ENCODE data around the gene SEMA6C. TPM values are rescaled to one million over a fixed set of nuclear protein-coding genes. Genes with fewer than 3 reads are reported as not detected.

The SEMA6C gene
- total RNA-seq, 4 donors from 2014 or later, result 0.91 to 3.8 (median 2.0) TPM

DNA sequence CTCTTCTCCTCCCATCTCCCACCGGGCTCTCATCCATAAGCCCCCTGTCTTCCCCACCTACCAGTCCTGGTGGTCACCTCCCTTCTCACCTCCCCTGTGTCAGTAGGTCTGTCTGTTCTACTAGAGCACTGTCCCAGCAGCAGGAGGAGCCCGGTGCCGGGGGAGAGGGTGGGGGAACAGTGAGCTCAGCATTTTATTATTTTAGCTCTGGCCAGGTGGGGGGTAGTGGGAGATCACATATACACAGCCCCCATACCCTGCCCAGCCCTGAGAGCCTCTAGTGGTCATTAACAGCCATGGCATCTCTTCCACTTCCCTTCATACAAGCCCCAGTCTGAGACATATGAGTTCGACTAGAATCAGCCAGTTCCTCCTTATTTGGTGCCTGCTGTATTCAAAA lies 29.4 kb upstream of the SEMA6C start, which contains the start of gene TMOD4:
TMOD4 (minus strand) TSS at position 119 of the 400 bp plus-strand sequence. CDS start 1,106 bp downstream, outside the sequence.
- Histone ChIP-seq H3K4me3 (no peak within 1 kb of the TSS), H3K4me1 (peaks cover 0 to 12% (median 0%) of the 10 kb centered on the region in 3 donors), H3K27ac (peak within 1 kb of the TSS; percentile 14 to 75 (median 56)), H3K27me3 (no peaks in the 10 kb centered on the region), H3K36me3 (peaks cover 21 to 89% (median 33%) of the 10 kb centered on the region in 3 donors), H3K9me3 (no peaks in the 10 kb centered on the region)
- TF ChIP-seq POLR2A (IDR thresholded peaks at IDR 0.05), result no peak
- TF ChIP-seq, protein P1, sequence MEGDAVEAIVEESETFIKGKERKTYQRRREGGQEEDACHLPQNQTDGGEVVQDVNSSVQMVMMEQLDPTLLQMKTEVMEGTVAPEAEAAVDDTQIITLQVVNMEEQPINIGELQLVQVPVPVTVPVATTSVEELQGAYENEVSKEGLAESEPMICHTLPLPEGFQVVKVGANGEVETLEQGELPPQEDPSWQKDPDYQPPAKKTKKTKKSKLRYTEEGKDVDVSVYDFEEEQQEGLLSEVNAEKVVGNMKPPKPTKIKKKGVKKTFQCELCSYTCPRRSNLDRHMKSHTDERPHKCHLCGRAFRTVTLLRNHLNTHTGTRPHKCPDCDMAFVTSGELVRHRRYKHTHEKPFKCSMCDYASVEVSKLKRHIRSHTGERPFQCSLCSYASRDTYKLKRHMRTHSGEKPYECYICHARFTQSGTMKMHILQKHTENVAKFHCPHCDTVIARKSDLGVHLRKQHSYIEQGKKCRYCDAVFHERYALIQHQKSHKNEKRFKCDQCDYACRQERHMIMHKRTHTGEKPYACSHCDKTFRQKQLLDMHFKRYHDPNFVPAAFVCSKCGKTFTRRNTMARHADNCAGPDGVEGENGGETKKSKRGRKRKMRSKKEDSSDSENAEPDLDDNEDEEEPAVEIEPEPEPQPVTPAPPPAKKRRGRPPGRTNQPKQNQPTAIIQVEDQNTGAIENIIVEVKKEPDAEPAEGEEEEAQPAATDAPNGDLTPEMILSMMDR (IDR thresholded peaks at IDR 0.05), result peak in 4 of 6 experiments; percentile 22 to 44 (median 35)
- WGBS, 2 donors, result 55 to 62% methylated on average over 4 of the region's 4 CpGs
- no peak for DNase-seq
- intact Hi-C loops (cut with DNase I), result no loop called here

DNA sequence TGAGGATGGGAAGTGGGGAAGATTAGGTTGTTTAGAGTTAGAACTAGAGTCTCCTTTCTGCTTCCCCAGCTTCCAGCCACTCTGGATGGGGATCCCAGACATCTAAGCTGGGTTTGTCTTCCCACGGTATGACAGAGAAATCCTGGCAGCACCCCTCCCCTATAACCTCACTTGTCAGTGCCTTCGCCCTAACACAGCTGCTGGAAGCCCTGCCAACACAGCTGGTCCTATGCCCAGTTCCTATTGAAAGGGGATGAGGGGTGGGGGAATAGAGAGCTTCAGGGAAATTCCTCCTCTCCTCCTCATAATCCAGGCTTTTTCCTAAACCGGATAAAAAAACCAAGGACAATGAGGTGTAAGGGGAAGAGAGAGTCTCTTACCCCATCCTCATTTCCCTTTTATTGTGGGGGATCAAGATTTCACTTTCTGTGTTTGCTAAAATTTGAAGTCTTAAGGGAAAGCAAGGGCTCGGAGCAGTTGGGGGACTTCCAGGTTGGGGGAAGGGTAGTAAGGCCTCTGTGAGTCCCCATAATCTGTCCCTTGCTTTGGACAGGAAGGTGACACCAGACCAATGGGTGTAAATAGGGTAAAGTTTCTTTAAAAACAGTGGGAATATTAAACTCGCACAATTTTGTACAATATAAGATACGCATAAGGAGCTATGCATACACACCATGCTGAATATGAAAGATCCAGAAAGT lies 28.8 kb upstream of the SEMA6C start:
- DNase-seq, result no peak
- Histone ChIP-seq H3K36me3 (peaks cover 21 to 89% (median 39%) of the 10 kb centered on the region in 3 donors), H3K9me3 (no peaks in the 10 kb centered on the region), H3K4me1 (peaks cover 0 to 12% (median 0%) of the 10 kb centered on the region in 3 donors), H3K4me3 (no peak overlapping the region), H3K27ac (peak overlapping the region in 3 of 4 donors; percentile 48 to 75 (median 64)), H3K27me3 (no peaks in the 10 kb centered on the region)
- intact Hi-C loops (cut with DNase I), result no loop called here
- no peak for TF ChIP-seq POLR2A (IDR thresholded peaks at IDR 0.05)
- 35 to 49% methylated on average over 6 of the region's 6 CpGs for WGBS, 2 donors

DNA sequence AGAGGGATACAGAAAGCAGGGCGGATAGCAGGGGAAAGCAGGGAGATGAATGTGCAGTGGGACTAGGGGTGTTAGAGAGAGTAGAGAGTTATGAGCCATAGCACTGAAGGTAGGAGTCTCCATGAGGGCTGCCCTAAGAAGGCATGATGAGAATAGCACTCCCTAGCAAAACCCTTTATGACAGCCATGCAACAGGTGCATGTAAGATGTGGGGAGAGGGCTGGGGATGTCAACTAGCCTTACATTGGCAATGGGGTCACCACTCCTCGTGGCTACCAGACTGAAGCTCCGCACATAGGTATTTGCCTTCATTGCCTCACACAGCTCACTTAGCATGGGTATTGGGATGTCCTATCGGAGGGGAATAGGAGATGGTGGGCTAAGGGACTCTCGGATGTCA lies 24.8 kb upstream of the SEMA6C start:
- no peak overlapping the region for H3K27ac ChIP-seq
- H3K4me1 ChIP-seq, result peaks cover 6 to 29% (median 8%) of the 10 kb centered on the region in 3 donors
- peaks cover 10 to 83% (median 15%) of the 10 kb centered on the region in 3 donors for H3K36me3 ChIP-seq
- intact Hi-C loops (cut with DNase I), result no loop called here
- TF ChIP-seq POLR2A (IDR thresholded peaks at IDR 0.05), result no peak
- TF ChIP-seq, protein P1 (IDR thresholded peaks at IDR 0.05), result no peak
- no peak for DNase-seq
- H3K27me3 ChIP-seq, result no peaks in the 10 kb centered on the region
- H3K9me3 ChIP-seq, result no peaks in the 10 kb centered on the region
- no peak overlapping the region for H3K4me3 ChIP-seq
- WGBS, 2 donors, result 73 to 81% methylated on average over 5 of the region's 5 CpGs

DNA sequence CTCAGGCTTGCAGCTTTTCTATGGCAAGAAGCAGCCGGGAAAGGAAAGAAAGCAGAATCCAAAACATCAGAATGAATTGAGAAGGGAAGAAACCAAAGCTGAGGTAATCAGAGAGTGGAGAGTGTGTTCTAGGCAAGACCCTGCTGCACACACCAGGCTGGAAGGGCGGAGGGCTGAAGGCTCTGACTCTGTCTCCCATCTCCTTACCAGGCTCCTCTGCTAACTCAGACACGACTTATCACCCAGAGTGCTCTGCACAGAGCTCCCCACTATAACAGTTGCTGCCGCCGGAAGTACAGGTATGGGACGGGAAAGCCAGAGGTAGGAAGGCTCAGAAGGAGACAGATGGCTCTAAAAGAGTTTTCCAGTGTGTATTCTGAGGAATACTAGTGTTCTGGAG lies 20.7 kb upstream of the SEMA6C start:
- peak overlapping the region in 2 of 4 donors; percentile 81 to 94 for H3K27ac ChIP-seq
- peaks cover 0 to 51% (median 13%) of the 10 kb centered on the region in 3 donors for H3K36me3 ChIP-seq
- peak overlapping the region in 3 of 4 donors; percentile 65 to 76 (median 73) for H3K4me3 ChIP-seq

DNA sequence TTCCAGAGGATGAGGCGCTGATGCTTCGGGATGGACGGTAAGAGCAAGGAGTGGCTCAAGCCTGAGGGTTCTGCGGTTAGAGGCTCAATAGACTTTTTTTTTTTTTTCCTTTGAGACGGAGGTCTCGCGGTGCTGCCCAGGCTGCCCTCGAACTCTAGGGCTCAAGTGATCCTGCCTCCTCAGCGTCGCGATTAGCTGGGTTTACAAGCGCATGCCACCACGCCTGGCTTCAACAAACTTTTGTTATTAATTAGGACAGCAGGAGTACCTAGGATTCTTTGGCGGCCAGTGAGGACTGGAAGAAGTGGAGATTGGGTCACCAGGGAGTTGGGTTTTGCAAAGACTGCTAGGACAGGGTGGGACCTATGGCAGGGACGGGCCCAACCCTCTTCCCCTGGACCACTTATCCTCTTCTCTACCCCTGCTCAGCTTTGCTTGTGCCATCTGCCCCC lies 20.1 kb upstream of the SEMA6C start:
- H3K9me3 ChIP-seq, result no peaks in the 10 kb centered on the region
- H3K27me3 ChIP-seq, result no peaks in the 10 kb centered on the region
- DNase-seq, result no peak
- peaks cover 6 to 39% (median 18%) of the 10 kb centered on the region in 3 donors for H3K4me1 ChIP-seq
- TF ChIP-seq, protein P1 (IDR thresholded peaks at IDR 0.05), result no peak
- peak overlapping the region; percentile 81 to 94 (median 84) for H3K27ac ChIP-seq
- WGBS, 2 donors, result 1 to 2% methylated on average over 14 of the region's 15 CpGs
- H3K4me3 ChIP-seq, result peak overlapping the region; percentile 65 to 76 (median 70)
- intact Hi-C loops (cut with DNase I), result no loop called here
- H3K36me3 ChIP-seq, result peaks cover 0 to 56% (median 13%) of the 10 kb centered on the region in 3 donors

More for the DNA sequence above, 20.7 kb upstream of the SEMA6C start:
- Histone ChIP-seq H3K27me3 (no peaks in the 10 kb centered on the region), H3K4me1 (peaks cover 6 to 39% (median 18%) of the 10 kb centered on the region in 3 donors), H3K9me3 (no peaks in the 10 kb centered on the region)
- no peak for TF ChIP-seq POLR2A (IDR thresholded peaks at IDR 0.05)
- TF ChIP-seq, protein P1 (IDR thresholded peaks at IDR 0.05), result no peak
- intact Hi-C loops (cut with DNase I), result no loop called here
- 80 to 91% methylated on average over 6 of the region's 6 CpGs for WGBS, 2 donors
- no peak for DNase-seq

Measured in esophagus squamous epithelium (tissue), 5 donors.